Right lobe of liver (tissue), 6 donors: ENCODE measurements around the gene NGB. TPM values are rescaled to one million over a fixed set of nuclear protein-coding genes. Genes with fewer than 3 reads are reported as not detected.

ENCODE experiments used
- ATAC-seq, 4 donors: fragments of 200-7000 bp; cut with Tn5 transposase; one replicate each; pipeline ENCODE4 v1.9.1; 2020; ENCODE audit warnings: mild to moderate bottlenecking in 4 of 4, moderate library complexity in 4 of 4
- DNase-seq, 3 donors: peaks; one replicate each; pipeline ENCODE4 v3.0.0-alpha.2; 2020
- H3K27ac ChIP-seq, 3 donors: fragments of 200-600 bp; one replicate each; pipeline ENCODE4 v1.8.0; 2022
- H3K27me3 ChIP-seq, 2 donors: fragments of 200-600 bp; one replicate each; pipeline ENCODE4 v1.8.0; 2022
- H3K36me3 ChIP-seq, 4 donors: fragments of 200-600 bp; sonication (generic) in 1 of 4; one replicate each; pipeline versions ENCODE4 v1.5.1 to v1.8.0; 2017 to 2022; ENCODE audit warnings: control low read depth in 1 of 4
- H3K4me1 ChIP-seq, 4 donors: fragments of 200-600 bp; sonication (generic) in 1 of 4; one replicate each; pipeline versions ENCODE4 v1.5.1 to v1.8.0; 2017 to 2022; ENCODE audit warnings: control low read depth in 1 of 4
- H3K4me3 ChIP-seq, 3 donors: fragments of 200-600 bp; one replicate each; pipeline ENCODE4 v1.8.0; 2022
- H3K9me3 ChIP-seq, 4 donors: fragments of 200-600 bp; sonication (generic) in 1 of 4; one replicate each; pipeline versions ENCODE4 v1.5.1 to v1.8.0; 2017 to 2022; ENCODE audit warnings: control low read depth in 1 of 4
- POLR2A ChIP-seq: fragments of 450-650 bp; IDR thresholded peaks from one replicate; pipeline ENCODE4 v1.6.1; 2017; ENCODE audit warnings: antibody characterized with exemption, mild to moderate bottlenecking
- WGBS: methylation state at CpG from one replicate; pipeline ENCODE4 v1.1.6; 2018; ENCODE audit warnings: low coverage, low lambda C conversion rate; ENCODE audit not compliant: insufficient coverage; ENCODE audit errors: missing lambda C conversion rate; 5-methylcytosine and 5-hydroxymethylcytosine counted together
- intact Hi-C, 2 donors: fragments of 100-400 bp; cut with DNase I; formaldehyde crosslinking; loops; one replicate each; pipeline versions ENCODE4 v1.11.2 to v1.14.1; 2022
- total RNA-seq, 6 experiments: library from RNA; depleted of rRNA in 2 of 6; stranded (reverse); fragments of >200 nt in 2 of 6; fragmentation: NEBNext Ultra II Directional in 3 of 6; extraction: Animal tissue kit (Norgen Biotek cat#: 25700) in 3 of 6; gene quantifications; one replicate each; pipeline versions ENCODE4 v1.1.0 to v1.2.4, GENCODE V29; 2016 to 2023
- TF ChIP-seq, protein P1 (sequence below), 4 donors: fragments of 200-600 bp in 3 of 4; fragments of 450-650 bp in 1 of 4; IDR thresholded peaks; one replicate each; pipeline versions ENCODE4 v1.5.1 to v1.8.0; 2016 to 2022; ENCODE audit warnings: antibody characterized with exemption in 4 of 4, mild to moderate bottlenecking in 2 of 4
- donor health status: DM: no; HTN: yes; CAD: no.
- donor health status: DM: no; HTN: no; CAD: no.
- donor health status: DM: no; HTN: no; CAD: no.
- donor health status: DM: no; HTN: yes; CAD: no.
- donor health status: DM: no; HTN: yes; CAD: no.

NGB gene
- total RNA-seq, 6 experiments from 2014 or later = not detected

DNA sequence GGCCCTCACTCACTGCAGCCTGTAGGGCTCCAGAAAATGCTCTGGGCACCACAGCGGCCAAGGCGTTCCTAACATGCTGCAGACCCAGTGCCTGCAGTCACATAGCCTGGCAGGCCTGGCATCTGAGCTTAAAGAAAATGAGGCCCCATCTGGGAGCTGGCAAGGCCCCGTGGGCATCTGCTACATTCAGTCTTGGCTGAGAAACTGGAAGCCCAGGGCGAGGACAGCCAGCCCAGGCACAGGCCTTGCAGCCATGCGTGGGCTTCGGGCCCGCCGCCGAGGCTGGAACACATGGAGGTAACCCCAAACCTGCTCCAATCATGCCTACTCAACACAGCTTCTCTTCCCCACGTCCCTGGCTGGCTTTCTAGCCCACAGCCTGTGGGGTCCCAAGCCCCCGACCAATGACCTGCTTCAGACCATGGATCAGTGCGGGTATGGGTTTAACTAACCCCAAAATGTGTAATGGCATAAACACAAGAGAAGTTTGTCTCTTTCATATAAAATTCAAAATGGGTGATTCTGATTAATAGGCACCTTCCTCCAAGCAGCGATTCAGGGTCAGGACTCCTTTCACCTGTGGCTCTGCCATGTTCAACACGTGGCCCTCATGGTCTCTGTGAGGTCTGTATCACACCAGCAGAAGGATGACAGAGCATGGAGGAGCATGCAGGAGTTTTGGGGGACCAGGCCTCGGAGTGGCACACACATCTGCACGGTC is 6.4 kb downstream of the NGB start:
- H3K4me1 ChIP-seq = no peaks in the 10 kb centered on the region
- H3K4me3 ChIP-seq = no peak overlapping the region
- no peaks in the 10 kb centered on the region for H3K9me3 ChIP-seq
- TF ChIP-seq, protein P1, sequence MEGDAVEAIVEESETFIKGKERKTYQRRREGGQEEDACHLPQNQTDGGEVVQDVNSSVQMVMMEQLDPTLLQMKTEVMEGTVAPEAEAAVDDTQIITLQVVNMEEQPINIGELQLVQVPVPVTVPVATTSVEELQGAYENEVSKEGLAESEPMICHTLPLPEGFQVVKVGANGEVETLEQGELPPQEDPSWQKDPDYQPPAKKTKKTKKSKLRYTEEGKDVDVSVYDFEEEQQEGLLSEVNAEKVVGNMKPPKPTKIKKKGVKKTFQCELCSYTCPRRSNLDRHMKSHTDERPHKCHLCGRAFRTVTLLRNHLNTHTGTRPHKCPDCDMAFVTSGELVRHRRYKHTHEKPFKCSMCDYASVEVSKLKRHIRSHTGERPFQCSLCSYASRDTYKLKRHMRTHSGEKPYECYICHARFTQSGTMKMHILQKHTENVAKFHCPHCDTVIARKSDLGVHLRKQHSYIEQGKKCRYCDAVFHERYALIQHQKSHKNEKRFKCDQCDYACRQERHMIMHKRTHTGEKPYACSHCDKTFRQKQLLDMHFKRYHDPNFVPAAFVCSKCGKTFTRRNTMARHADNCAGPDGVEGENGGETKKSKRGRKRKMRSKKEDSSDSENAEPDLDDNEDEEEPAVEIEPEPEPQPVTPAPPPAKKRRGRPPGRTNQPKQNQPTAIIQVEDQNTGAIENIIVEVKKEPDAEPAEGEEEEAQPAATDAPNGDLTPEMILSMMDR (IDR thresholded peaks at IDR 0.05) = no peak
- no peak for TF ChIP-seq POLR2A
- no peak for DNase-seq
- WGBS = 68% methylated on average over 5 of the region's 16 CpGs
- H3K27ac ChIP-seq = no peak overlapping the region
- H3K36me3 ChIP-seq = no peaks in the 10 kb centered on the region
- H3K27me3 ChIP-seq = no peaks in the 10 kb centered on the region
- ATAC-seq = no peak
- intact Hi-C loops = no loop called here

DNA sequence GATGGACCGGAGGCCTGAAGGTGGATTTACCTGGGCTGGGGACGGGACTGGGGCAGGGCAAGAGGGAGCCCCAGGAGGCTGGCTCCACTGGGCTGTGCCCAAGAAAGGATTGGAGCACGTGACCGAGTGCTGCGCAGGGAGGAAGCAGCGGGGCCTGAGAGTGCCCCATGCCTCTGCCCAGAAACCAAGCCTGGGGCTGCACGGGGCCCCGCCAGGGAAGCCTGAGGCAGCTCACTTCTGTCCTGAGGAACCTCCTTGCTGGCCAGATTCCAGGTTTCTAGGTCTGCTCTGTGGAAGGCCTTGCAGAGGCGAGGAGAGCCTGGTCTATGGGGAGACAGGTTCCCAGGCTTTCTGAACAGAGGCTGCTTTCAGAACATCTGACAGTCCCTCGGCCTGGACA is 10.4 kb downstream of the NGB start:
- ATAC-seq (no peak), DNase-seq (no peak)
- intact Hi-C loops = no loop called here
- Histone ChIP-seq H3K4me3 (no peak overlapping the region), H3K9me3 (no peaks in the 10 kb centered on the region), H3K4me1 (no peaks in the 10 kb centered on the region), H3K36me3 (no peaks in the 10 kb centered on the region), H3K27me3 (no peaks in the 10 kb centered on the region), H3K27ac (no peak overlapping the region)
- WGBS = 80% methylated on average over 1 of the region's 10 CpGs
- TF ChIP-seq, protein P1 (IDR thresholded peaks at IDR 0.05) = no peak
- no peak for TF ChIP-seq POLR2A

DNA sequence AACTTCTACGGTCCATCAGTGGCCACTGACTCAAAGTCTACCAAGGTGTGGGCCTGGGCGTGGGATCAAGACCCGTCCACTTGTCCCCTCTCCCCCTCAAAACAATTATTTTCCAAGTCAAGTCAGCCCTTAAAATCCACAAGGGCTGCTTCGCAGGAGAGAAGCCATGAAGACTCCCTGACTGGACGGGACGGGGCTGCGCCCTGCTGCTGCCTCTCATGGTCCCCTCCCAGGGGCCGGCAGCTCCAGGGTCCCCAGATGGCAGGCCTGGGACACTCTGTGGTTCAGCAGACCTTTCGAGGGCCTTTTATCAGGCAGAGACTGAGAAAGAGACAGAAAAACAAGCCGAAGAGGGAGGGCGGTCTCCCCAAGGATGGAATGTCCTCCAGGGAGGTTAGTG is 10.8 kb downstream of the NGB start:
- Histone ChIP-seq H3K36me3 (no peaks in the 10 kb centered on the region), H3K4me3 (no peak overlapping the region), H3K27ac (no peak overlapping the region), H3K9me3 (no peaks in the 10 kb centered on the region), H3K4me1 (no peaks in the 10 kb centered on the region), H3K27me3 (no peaks in the 10 kb centered on the region)
- ATAC-seq (no peak), DNase-seq (no peak)
- WGBS = 75% methylated on average over 9 of the region's 11 CpGs
- no peak for TF ChIP-seq POLR2A
- TF ChIP-seq, protein P1 (IDR thresholded peaks at IDR 0.05) = no peak
- intact Hi-C loops = no loop called here

DNA sequence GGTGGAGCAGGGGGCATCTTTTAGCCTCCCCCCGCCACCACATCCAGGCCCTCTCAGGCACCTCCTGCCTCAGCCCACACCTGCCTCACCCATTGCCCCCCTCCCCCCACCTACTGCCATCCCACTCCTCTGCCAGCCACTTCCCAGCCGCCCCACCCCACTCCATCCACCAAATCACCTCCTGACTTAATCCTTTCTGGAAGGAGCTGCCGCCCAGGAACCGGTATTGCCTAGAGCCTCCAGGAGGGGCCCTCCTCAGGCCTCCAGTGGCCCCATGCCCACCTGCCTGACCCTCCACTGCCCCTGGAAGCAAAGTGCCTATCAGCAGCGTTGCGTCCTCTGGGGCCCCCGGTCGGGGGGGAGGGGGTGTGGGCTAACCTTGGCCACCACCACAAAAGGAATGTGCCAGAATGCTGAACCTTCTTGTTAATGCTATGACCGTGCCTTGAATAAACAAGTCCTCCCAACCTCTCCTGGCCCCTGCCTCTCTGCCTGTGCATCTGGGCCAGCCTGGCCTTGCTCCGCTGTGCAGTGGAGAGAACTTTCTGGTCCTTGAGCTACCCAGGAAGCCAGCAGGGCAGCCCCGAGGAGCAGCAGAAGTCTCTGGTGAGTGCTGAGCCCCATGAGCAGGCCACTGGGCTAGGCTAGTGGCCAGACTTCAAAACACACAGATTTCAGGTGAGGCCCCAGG is 11.8 kb downstream of the NGB start:
- WGBS = 48% methylated on average over 3 of the region's 11 CpGs

More for the DNA sequence above, 11.8 kb downstream of the NGB start:
- DNase-seq (no peak), ATAC-seq (no peak)
- Histone ChIP-seq H3K27me3 (no peaks in the 10 kb centered on the region), H3K4me1 (no peaks in the 10 kb centered on the region), H3K36me3 (no peaks in the 10 kb centered on the region), H3K27ac (no peak overlapping the region), H3K4me3 (no peak overlapping the region), H3K9me3 (no peaks in the 10 kb centered on the region)
- TF ChIP-seq, protein P1 (IDR thresholded peaks at IDR 0.05) = no peak
- no peak for TF ChIP-seq POLR2A
- intact Hi-C loops = no loop called here
